Retinal pigment epithelial cell (primary cell): ENCODE results near the gene KCNC4.

ENCODE experiments used
- DNase-seq: peaks from one replicate; pipeline ENCODE4 v3.0.0-alpha.2; 2010; ENCODE audit warnings: low read depth
- H3K4me3 ChIP-seq: 2 replicates; pipeline ENCODE4 v1.5.1; 2011; ENCODE audit warnings: mild to moderate bottlenecking, low read length, control low read depth, moderate library complexity
- CTCF ChIP-seq: conservative IDR thresholded peaks from 2 replicates; pipeline ENCODE4 v1.5.1; 2011; ENCODE audit warnings: low read depth, low read length, control low read depth, inconsistent platforms

Gene KCNC4

GRCh38 chr1:110233861-110234260 lies 23.7 kb downstream of the KCNC4 start:
- no peak for TF ChIP-seq CTCF
- DNase-seq, result no peak
- H3K4me3 ChIP-seq, result no peak overlapping the region

GRCh38 chr1:110234691-110235090 lies 24.6 kb downstream of the KCNC4 start:
- no peak overlapping the region for H3K4me3 ChIP-seq
- no peak for DNase-seq
- TF ChIP-seq CTCF, result no peak

- no peak overlapping the region for H3K4me3 ChIP-seq
- no peak for TF ChIP-seq CTCF
- no peak for DNase-seq
These were observed 25.2 kb downstream of the KCNC4 start for GRCh38 chr1:110235181-110235833.

GRCh38 chr1:110235834-110236682 lies 25.9 kb downstream of the KCNC4 start:
- TF ChIP-seq CTCF, result no peak
- H3K4me3 ChIP-seq, result no peak overlapping the region
- no peak for DNase-seq

- DNase-seq, result no peak
- TF ChIP-seq CTCF, result no peak
- no peak overlapping the region for H3K4me3 ChIP-seq
These were observed 27.5 kb downstream of the KCNC4 start for GRCh38 chr1:110237386-110238152.

GRCh38 chr1:110239441-110240430 lies 29.6 kb downstream of the KCNC4 start:
- no peak for DNase-seq
- no peak for TF ChIP-seq CTCF
- H3K4me3 ChIP-seq, result no peak overlapping the region
